WTC11 (cell line): ENCODE data around the gene ZNF681. TPM values are rescaled to one million over a fixed set of nuclear protein-coding genes. Genes with fewer than 3 reads are reported as not detected.

ENCODE experiments used
- ATAC-seq: fragments of 200-7000 bp; cut with Tn5 transposase; 2 replicates; pipeline ENCODE4 v1.10.0; 2021; ENCODE audit warnings: mild to moderate bottlenecking, moderate library complexity
- CTCF ChIA-PET: fragments of 300-600 bp; sonication (Branson Sonifier 250); formaldehyde crosslinking; loops from one replicate; lab custom pipeline; 2021; ENCODE audit warnings: antibody characterized with exemption; lab: Charles Lee
- POLR2A ChIA-PET: fragments of 350-600 bp; sonication (Branson Sonifier 250); formaldehyde crosslinking; loops from one replicate; lab custom pipeline; 2021; ENCODE audit warnings: antibody characterized with exemption; lab: Charles Lee
- DNase-seq: peaks from one replicate; pipeline ENCODE4 v3.0.0; 2021; ENCODE audit warnings: low spot score
- H3K27ac Mint-ChIP-seq: 2 replicates; pipeline ENCODE4 v1.8.0; 2021; ENCODE audit warnings: mixed read lengths
- H3K27me3 Mint-ChIP-seq: 2 replicates; pipeline ENCODE4 v1.8.0; 2021; ENCODE audit warnings: low read depth, mild to moderate bottlenecking, moderate library complexity, mixed read lengths
- H3K36me3 Mint-ChIP-seq: 2 replicates; pipeline ENCODE4 v1.8.0; 2021; ENCODE audit warnings: mixed read lengths
- H3K4me1 Mint-ChIP-seq: 2 replicates; pipeline ENCODE4 v1.8.0; 2022; ENCODE audit warnings: mixed read lengths
- H3K4me3 Mint-ChIP-seq: 2 replicates; pipeline ENCODE4 v1.8.0; 2021; ENCODE audit warnings: mild to moderate bottlenecking, moderate library complexity, mixed read lengths
- H3K9me3 Mint-ChIP-seq: 2 replicates; pipeline ENCODE4 v1.8.0; 2021; ENCODE audit warnings: mixed read lengths
- AFF4 ChIP-seq: sonication (generic); formaldehyde crosslinking; IDR thresholded peaks from 2 replicates; pipeline ENCODE4 v1.8.1; 2023; ENCODE audit warnings: mild to moderate bottlenecking, missing genetic modification reagents, borderline replicate concordance
- ATF1 ChIP-seq: sonication (generic); formaldehyde crosslinking; IDR thresholded peaks from 2 replicates; pipeline ENCODE4 v1.8.1; 2023; ENCODE audit warnings: mild to moderate bottlenecking, moderate library complexity, missing genetic modification reagents
- ATF2 ChIP-seq: sonication (generic); formaldehyde crosslinking; IDR thresholded peaks from 2 replicates; pipeline ENCODE4 v1.8.1; 2022; ENCODE audit warnings: low read depth, missing genetic modification reagents, borderline replicate concordance
- E2F5 ChIP-seq: sonication (generic); formaldehyde crosslinking; IDR thresholded peaks from 2 replicates; pipeline ENCODE4 v1.8.1; 2022; ENCODE audit warnings: mild to moderate bottlenecking, moderate library complexity, missing genetic modification reagents
- EMX1 ChIP-seq: fragments of 250-450 bp; sonication (Bioruptor Pico); IDR thresholded peaks from 2 replicates; pipeline ENCODE4 v1.8.0; 2021; ENCODE audit warnings: mild to moderate bottlenecking
- ESRRA ChIP-seq: sonication (generic); formaldehyde crosslinking; IDR thresholded peaks from 2 replicates; pipeline ENCODE4 v1.8.1; 2022; ENCODE audit warnings: mild to moderate bottlenecking, missing genetic modification reagents, borderline replicate concordance
- FOXK1 ChIP-seq: sonication (generic); formaldehyde crosslinking; IDR thresholded peaks from 2 replicates; pipeline ENCODE4 v1.8.0; 2022; ENCODE audit warnings: mild to moderate bottlenecking, moderate library complexity, missing genetic modification reagents
- IRF1 ChIP-seq: sonication (generic); formaldehyde crosslinking; IDR thresholded peaks from 2 replicates; pipeline ENCODE4 v1.8.0; 2023; ENCODE audit warnings: missing genetic modification reagents
- IRF2 ChIP-seq: sonication (generic); formaldehyde crosslinking; IDR thresholded peaks from 2 replicates; pipeline ENCODE4 v1.8.0; 2022; ENCODE audit warnings: low read depth, missing genetic modification reagents, borderline replicate concordance
- JUN ChIP-seq: sonication (generic); formaldehyde crosslinking; IDR thresholded peaks from 2 replicates; pipeline ENCODE4 v1.8.0; 2023; ENCODE audit warnings: mild to moderate bottlenecking, missing genetic modification reagents
- MXD4 ChIP-seq: fragments of 250-450 bp; sonication (Bioruptor Pico); IDR thresholded peaks from 2 replicates; pipeline ENCODE4 v1.8.0; 2021; ENCODE audit warnings: mild to moderate bottlenecking, moderate library complexity, borderline replicate concordance
- PRDM15 ChIP-seq: sonication (generic); formaldehyde crosslinking; IDR thresholded peaks from 2 replicates; pipeline ENCODE4 v1.8.0; 2022; ENCODE audit warnings: missing genetic modification reagents
- USF2 ChIP-seq: sonication (generic); formaldehyde crosslinking; IDR thresholded peaks from 2 replicates; pipeline ENCODE4 v1.8.1; 2023; ENCODE audit warnings: mild to moderate bottlenecking, missing genetic modification reagents, moderate library complexity
- ZNF671 ChIP-seq: fragments of 250-450 bp; sonication (Bioruptor Pico); IDR thresholded peaks from 2 replicates; pipeline ENCODE4 v1.8.0; 2021; ENCODE audit warnings: mild to moderate bottlenecking
- total RNA-seq: library from RNA; stranded (reverse); gene quantifications from 3 replicates; pipeline ENCODE4 v1.2.3, GENCODE V29; 2021

ZNF681 gene
- total RNA-seq, 1 experiment from 2014 or later: 16.9 TPM

GRCh38 chr19:23771761-23772674 is 13.3 kb upstream of the ZNF681 start:
- CTCF ChIA-PET: no interaction called here
- DNase-seq (no peak), ATAC-seq (no peak)
- H3K9me3 Mint-ChIP-seq: no peaks in the 10 kb centered on the region
- TF ChIP-seq ATF2 (CRISPR knock-in tag) (no peak), ATF1 (CRISPR knock-in tag) (no peak), AFF4 (CRISPR knock-in tag) (no peak), ESRRA (CRISPR knock-in tag) (no peak), IRF2 (CRISPR knock-in tag) (no peak), IRF1 (CRISPR knock-in tag) (no peak), USF2 (no peak), MXD4 (CRISPR knock-in tag) (no peak)
- no peak overlapping the region for H3K27ac Mint-ChIP-seq
- peaks cover 72% of the 10 kb centered on the region for H3K36me3 Mint-ChIP-seq
- H3K4me1 Mint-ChIP-seq: peaks cover 15% of the 10 kb centered on the region
- POLR2A ChIA-PET: no interaction called here
- no peak overlapping the region for H3K4me3 Mint-ChIP-seq
- H3K27me3 Mint-ChIP-seq: no peaks in the 10 kb centered on the region

GRCh38 chr19:23771316-23771715 is 12.6 kb upstream of the ZNF681 start:
- Mint-ChIP-seq H3K27me3 (no peaks in the 10 kb centered on the region), H3K9me3 (no peaks in the 10 kb centered on the region), H3K4me3 (no peak overlapping the region), H3K27ac (no peak overlapping the region), H3K4me1 (peaks cover 20% of the 10 kb centered on the region)
- no peak for DNase-seq
- CTCF ChIA-PET: no interaction called here
- ATAC-seq: no peak
- TF ChIP-seq ZNF671: no peak
- TF ChIP-seq, all 79 proteins: peak for 0
- H3K36me3 Mint-ChIP-seq: peaks cover 69% of the 10 kb centered on the region
- POLR2A ChIA-PET: no interaction called here

- ATAC-seq (no peak), DNase-seq (no peak)
- peaks cover 65% of the 10 kb centered on the region for H3K36me3 Mint-ChIP-seq
- H3K4me3 Mint-ChIP-seq: no peak overlapping the region
- no peaks in the 10 kb centered on the region for H3K9me3 Mint-ChIP-seq
- POLR2A ChIA-PET: no interaction called here
- H3K27ac Mint-ChIP-seq: peak overlapping the region; percentile 17; the same call in 1 of the 2 replicates
- CTCF ChIA-PET: no interaction called here
- no peaks in the 10 kb centered on the region for H3K27me3 Mint-ChIP-seq
- H3K4me1 Mint-ChIP-seq: peaks cover 24% of the 10 kb centered on the region
- no peak for TF ChIP-seq ATF2 (CRISPR knock-in tag)
- no peak for TF ChIP-seq PRDM15
- TF ChIP-seq JUN (CRISPR knock-in tag): no peak
- no peak for TF ChIP-seq MXD4 (CRISPR knock-in tag)
- TF ChIP-seq ZNF671: no peak
- no peak for TF ChIP-seq FOXK1 (CRISPR knock-in tag)
- no peak for TF ChIP-seq EMX1 (CRISPR knock-in tag)
- TF ChIP-seq E2F5: no peak
Measured at GRCh38 chr19:23770672-23771250, 12.1 kb upstream of the ZNF681 start.
